HG03066 (cell line): ENCODE data around the gene IQGAP1.
"Not testable (repeated sequence)": the region's sequence is repeated elsewhere in the genome, so short reads cannot be mapped to it uniquely, and the experiment has no call there.

Experiments used
- ATAC-seq: cut with Tn5 transposase; IDR thresholded peaks from one replicate; pipeline ENCODE4 v1.9.1; 2021; ENCODE audit warnings: low read depth; ENCODE audit not compliant: unreplicated experiment

The IQGAP1 gene

GRCh38 chr15:90408657-90409056 lies 20.6 kb downstream of the IQGAP1 start:
- no peak for ATAC-seq

GRCh38 chr15:90409587-90409986 lies 21.5 kb downstream of the IQGAP1 start:
- ATAC-seq: not testable (repeated sequence)

GRCh38 chr15:90410316-90410715 lies 22.3 kb downstream of the IQGAP1 start:
- not testable (repeated sequence) for ATAC-seq

GRCh38 chr15:90411176-90411575 lies 23.1 kb downstream of the IQGAP1 start:
- ATAC-seq: no peak

GRCh38 chr15:90412356-90413194 lies 24.5 kb downstream of the IQGAP1 start:
- ATAC-seq: peak; percentile 91

GRCh38 chr15:90413411-90414379 lies 25.7 kb downstream of the IQGAP1 start:
- ATAC-seq: no peak

GRCh38 chr15:90414408-90415028 lies 26.5 kb downstream of the IQGAP1 start:
- ATAC-seq: no peak

- ATAC-seq: not testable (repeated sequence)
Measured at GRCh38 chr15:90416052-90416451, 28.0 kb downstream of the IQGAP1 start.

- ATAC-seq: no peak
Measured at GRCh38 chr15:90418627-90419026, 30.6 kb downstream of the IQGAP1 start.

- no peak for ATAC-seq
Measured at GRCh38 chr15:90419206-90419605, 31.2 kb downstream of the IQGAP1 start.

GRCh38 chr15:90419738-90420406 lies 31.8 kb downstream of the IQGAP1 start:
- ATAC-seq: no peak

- ATAC-seq: no peak
Measured at GRCh38 chr15:90420451-90420850, 32.4 kb downstream of the IQGAP1 start.

GRCh38 chr15:90421527-90421926 lies 33.5 kb downstream of the IQGAP1 start:
- ATAC-seq: no peak

- no peak for ATAC-seq
Measured at GRCh38 chr15:90422043-90422442, 34.0 kb downstream of the IQGAP1 start.

- ATAC-seq: no peak
Measured at GRCh38 chr15:90422936-90423335, 34.9 kb downstream of the IQGAP1 start.

GRCh38 chr15:90423801-90424319 lies 35.8 kb downstream of the IQGAP1 start:
- ATAC-seq: no peak

- no peak for ATAC-seq
Measured at GRCh38 chr15:90425726-90426346, 37.8 kb downstream of the IQGAP1 start.

GRCh38 chr15:90427185-90427584 lies 39.1 kb downstream of the IQGAP1 start:
- no peak for ATAC-seq

- no peak for ATAC-seq
Measured at GRCh38 chr15:90432253-90432652, 44.2 kb downstream of the IQGAP1 start.
